RWPE1 (cell line): Measurements from ENCODE around the gene WDR35.

ENCODE experiments used
- CTCF ChIA-PET: fragments of 350-600 bp; sonication (Branson Sonifier 250); formaldehyde crosslinking; extraction: SDS; loops from one replicate; lab custom pipeline; 2021; lab: Yijun Ruan, JAX
- POLR2A ChIA-PET: fragments of 400-600 bp; formaldehyde crosslinking; extraction: SDS; loops from one replicate; lab custom pipeline; 2020; ENCODE audit warnings: antibody characterized with exemption; ENCODE audit not compliant: low non-redundant PET; lab: Yijun Ruan, JAX
- DNase-seq: peaks from one replicate; pipeline ENCODE4 v3.0.0; 2012; ENCODE audit warnings: low spot score
- H3K27ac ChIP-seq: fragments of 450-650 bp; 2 replicates; pipeline ENCODE4 v1.5.1; 2017
- CTCF ChIP-seq: fragments of 450-650 bp; conservative IDR thresholded peaks from 2 replicates; pipeline ENCODE4 v1.5.1; 2017; ENCODE audit warnings: low read depth, mild to moderate bottlenecking

Gene WDR35

GRCh38 chr2:19989667-19990415, at the start of gene WDR35:
TSS of gene WDR35 (minus strand) at chr2:19990105. CDS start at chr2:19990015, 90 bp downstream.
- POLR2A ChIA-PET = no interaction called here
- CTCF ChIA-PET = interaction anchor here (0.8 kb wide), 1 partner anchor 172 kb away, joined by 3 read pairs; no protein-coding TSS in a partner anchor
- no peak for TF ChIP-seq CTCF
- DNase-seq = peak; percentile 98
- H3K27ac ChIP-seq = peak within 1 kb of the TSS; percentile 82

GRCh38 chr2:20037660-20038059, 47.8 kb upstream of the WDR35 start:
- DNase-seq = no peak

GRCh38 chr2:20035955-20036666, 46.2 kb upstream of the WDR35 start:
- no peak for TF ChIP-seq CTCF
- DNase-seq = no peak
- H3K27ac ChIP-seq = peak overlapping the region; percentile 25; the same call in 1 of the 2 replicates
- POLR2A ChIA-PET = no interaction called here
- CTCF ChIA-PET = interaction anchor here (0.6 kb wide), 1 partner anchor 80 kb away, joined by 3 read pairs; no protein-coding TSS in a partner anchor

More at GRCh38 chr2:20037660-20038059, 47.8 kb upstream of the WDR35 start:
- ChIA-PET POLR2A (interaction anchor here (0.7 kb wide), 1 partner anchor 14 kb away, joined by 4 read pairs; no protein-coding TSS in a partner anchor), CTCF (interaction anchor here (0.7 to 1.0 kb wide), 3 partner anchors 22 to 795 kb away, joined by 3 to 4 read pairs (median 3); no protein-coding TSS in a partner anchor)
- no peak for TF ChIP-seq CTCF
- H3K27ac ChIP-seq = no peak overlapping the region

- CTCF ChIA-PET = interaction anchor here (0.6 kb wide), 1 partner anchor 125 kb away, joined by 4 read pairs; no protein-coding TSS in a partner anchor
- POLR2A ChIA-PET = no interaction called here
- no peak for TF ChIP-seq CTCF
- H3K27ac ChIP-seq = no peak overlapping the region
- no peak for DNase-seq
Observed at GRCh38 chr2:20034821-20035220, 44.9 kb upstream of the WDR35 start.

- DNase-seq = no peak
- H3K27ac ChIP-seq = no peak overlapping the region
- ChIA-PET POLR2A (no interaction called here), CTCF (interaction anchor here (0.6 to 1.4 kb wide), 3 partner anchors 19 to 124 kb away, joined by 3 to 4 read pairs (median 3); no protein-coding TSS in a partner anchor)
- no peak for TF ChIP-seq CTCF
Observed at GRCh38 chr2:20034218-20034617, 44.3 kb upstream of the WDR35 start.

- POLR2A ChIA-PET = no interaction called here
- no peak for DNase-seq
- TF ChIP-seq CTCF = no peak
- no peak overlapping the region for H3K27ac ChIP-seq
- CTCF ChIA-PET = interaction anchor here (1.0 to 1.4 kb wide), 2 partner anchors 18 to 78 kb away, joined by 3 read pairs; no protein-coding TSS in a partner anchor
Observed at GRCh38 chr2:20033322-20033721, 43.4 kb upstream of the WDR35 start.
